ENCODE measurements around the gene CEP290.

Gene CEP290

DNA sequence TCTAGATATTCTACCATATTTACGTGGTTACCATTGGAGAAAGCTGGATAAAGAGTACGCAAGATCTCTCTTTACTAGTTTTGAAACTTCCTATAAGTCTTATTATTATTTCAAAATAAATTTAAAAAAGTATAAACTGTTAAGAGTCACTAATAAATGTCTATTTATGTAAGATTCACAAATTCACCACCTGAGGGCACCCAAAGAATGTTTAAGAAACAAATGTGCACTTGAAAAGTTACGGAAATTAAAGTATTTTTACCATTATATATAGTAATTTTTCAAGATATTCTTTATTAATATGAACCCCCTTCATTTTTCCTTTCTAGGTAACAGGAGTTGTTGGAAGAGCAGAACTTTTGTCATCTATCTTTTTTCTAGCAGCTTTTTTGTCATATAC is 12.1 kb upstream of the CEP290 start:
- no peaks in the 10 kb centered on the region for H3K9me2 ChIP-seq (replicated peaks; ENCODE audit: insufficient read depth, low read length)

DNA sequence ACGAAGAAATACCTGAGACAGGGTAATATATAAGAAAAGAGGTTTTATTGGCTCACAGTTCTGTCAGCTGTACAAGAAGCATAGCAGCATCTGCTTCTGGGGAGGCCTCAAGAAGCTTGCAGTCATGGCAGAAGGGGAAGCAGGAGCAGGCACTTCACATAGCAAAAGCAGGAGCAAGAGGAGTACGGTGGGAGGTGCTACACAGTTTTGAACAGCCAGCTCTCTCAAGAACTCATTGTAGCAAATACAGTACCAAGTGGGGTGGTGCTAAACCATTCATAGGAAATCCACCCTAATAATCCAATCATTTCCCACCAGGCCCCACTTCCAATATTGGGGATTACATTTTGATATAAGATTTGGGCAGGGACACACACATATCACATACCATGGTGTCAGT is 8.2 kb upstream of the CEP290 start:
- H2AFZ ChIP-seq (ENCODE audit: low read depth, low read length, severe bottlenecking): no peak overlapping the region
- H3K36me3 ChIP-seq (ENCODE audit: low read length): no peaks in the 10 kb centered on the region; the same call in 1 of the 2 replicates

More for the DNA sequence above, 12.1 kb upstream of the CEP290 start:
- H3K9me3 ChIP-seq (ENCODE audit: insufficient read depth, low read length): no peaks in the 10 kb centered on the region
- no peak overlapping the region for H3K4me3 ChIP-seq (ENCODE audit: insufficient read depth, low read length, poor library complexity, severe bottlenecking)
- no peak overlapping the region for H3K27ac ChIP-seq (ENCODE audit: low read depth, low read length)
- H3K79me2 ChIP-seq (ENCODE audit: insufficient read depth, low read length): no peaks in the 10 kb centered on the region
- no peaks in the 10 kb centered on the region for H3K27me3 ChIP-seq (ENCODE audit: low read length)
- no peak overlapping the region for H3K4me2 ChIP-seq (ENCODE audit: low read depth, low read length, poor library complexity, severe bottlenecking)
- H3K36me3 ChIP-seq (ENCODE audit: low read length): no peaks in the 10 kb centered on the region; the same call in 1 of the 2 replicates
- TF ChIP-seq, protein P1, sequence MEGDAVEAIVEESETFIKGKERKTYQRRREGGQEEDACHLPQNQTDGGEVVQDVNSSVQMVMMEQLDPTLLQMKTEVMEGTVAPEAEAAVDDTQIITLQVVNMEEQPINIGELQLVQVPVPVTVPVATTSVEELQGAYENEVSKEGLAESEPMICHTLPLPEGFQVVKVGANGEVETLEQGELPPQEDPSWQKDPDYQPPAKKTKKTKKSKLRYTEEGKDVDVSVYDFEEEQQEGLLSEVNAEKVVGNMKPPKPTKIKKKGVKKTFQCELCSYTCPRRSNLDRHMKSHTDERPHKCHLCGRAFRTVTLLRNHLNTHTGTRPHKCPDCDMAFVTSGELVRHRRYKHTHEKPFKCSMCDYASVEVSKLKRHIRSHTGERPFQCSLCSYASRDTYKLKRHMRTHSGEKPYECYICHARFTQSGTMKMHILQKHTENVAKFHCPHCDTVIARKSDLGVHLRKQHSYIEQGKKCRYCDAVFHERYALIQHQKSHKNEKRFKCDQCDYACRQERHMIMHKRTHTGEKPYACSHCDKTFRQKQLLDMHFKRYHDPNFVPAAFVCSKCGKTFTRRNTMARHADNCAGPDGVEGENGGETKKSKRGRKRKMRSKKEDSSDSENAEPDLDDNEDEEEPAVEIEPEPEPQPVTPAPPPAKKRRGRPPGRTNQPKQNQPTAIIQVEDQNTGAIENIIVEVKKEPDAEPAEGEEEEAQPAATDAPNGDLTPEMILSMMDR (IDR thresholded peaks at IDR 0.05; ENCODE audit: insufficient read depth, low read length, poor library complexity, severe bottlenecking): no peak
- no peak for TF ChIP-seq EZH2phosphoT487 (conservative IDR thresholded peaks at IDR 0.05; ENCODE audit: low read length)
- H4K20me1 ChIP-seq (ENCODE audit: low read depth, low read length): no peaks in the 10 kb centered on the region
- H3F3A ChIP-seq (ENCODE audit: insufficient read depth): peaks cover 3% of the 10 kb centered on the region; the same call in 1 of the 2 replicates
- no peak overlapping the region for H3K9ac ChIP-seq (ENCODE audit: low read length)
- H2AFZ ChIP-seq (ENCODE audit: low read depth, low read length, severe bottlenecking): no peak overlapping the region

DNA sequence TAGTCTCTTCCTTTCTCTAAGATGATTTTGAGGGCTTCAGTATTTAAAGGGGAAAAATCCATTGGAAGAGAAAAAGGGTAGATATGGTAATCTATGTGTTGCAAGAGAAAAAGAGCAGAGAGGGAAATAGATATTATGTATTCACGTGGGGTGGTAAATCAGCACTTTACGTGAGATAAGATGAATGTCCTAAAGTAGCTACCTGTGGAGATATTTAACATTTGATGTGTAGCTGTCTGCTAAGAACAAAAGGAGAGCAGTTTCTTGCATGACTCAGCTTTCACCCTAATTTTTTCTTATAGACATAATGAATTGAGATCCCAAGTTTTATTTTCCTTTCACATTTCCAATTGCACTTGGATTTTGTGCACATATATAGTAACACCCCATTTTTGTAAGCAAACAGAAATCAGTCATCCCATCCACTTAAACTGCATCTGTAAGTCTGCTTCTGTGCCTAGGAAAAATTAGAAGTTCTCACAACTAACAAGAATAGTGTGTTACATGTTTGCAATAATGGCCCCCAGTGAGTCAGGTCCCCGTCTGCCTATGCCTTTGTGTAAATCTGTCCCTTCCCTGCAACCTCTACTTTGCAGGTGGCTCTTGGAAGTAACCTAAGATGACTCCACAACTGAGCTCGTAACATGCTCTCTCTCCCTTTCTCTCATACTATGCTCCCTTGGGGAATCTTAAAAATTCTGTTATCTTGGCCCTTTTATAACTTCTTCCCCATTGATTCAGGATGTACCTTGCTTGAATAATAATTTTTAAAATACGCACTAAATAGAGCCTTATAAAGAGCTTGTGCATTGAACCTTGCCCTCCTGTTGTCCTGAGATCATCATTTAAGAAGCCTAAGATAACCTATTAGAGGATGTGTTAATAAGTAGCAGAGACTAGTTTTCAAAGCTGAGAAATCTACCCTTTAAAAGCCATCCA is 3.9 kb upstream of the CEP290 start:
- Histone ChIP-seq H3K27ac (ENCODE audit: low read depth, low read length) (no peak overlapping the region), H4K20me1 (ENCODE audit: low read depth, low read length) (0 out of 2 replicates have a peak, but pooled peaks cover 6% of the 10 kb centered on the region), H3K9me3 (ENCODE audit: insufficient read depth, low read length) (no peaks in the 10 kb centered on the region), H3K9me2 (replicated peaks; ENCODE audit: insufficient read depth, low read length) (no peaks in the 10 kb centered on the region), H3K4me3 (ENCODE audit: insufficient read depth, low read length, poor library complexity, severe bottlenecking) (no peak overlapping the region), H3K9ac (ENCODE audit: low read length) (no peak overlapping the region), H3K79me2 (ENCODE audit: insufficient read depth, low read length) (peaks cover 25% of the 10 kb centered on the region; the same call in 1 of the 2 replicates), H2AFZ (ENCODE audit: low read depth, low read length, severe bottlenecking) (no peak overlapping the region), H3K36me3 (ENCODE audit: low read length) (no peaks in the 10 kb centered on the region; the same call in 1 of the 2 replicates), H3F3A (ENCODE audit: insufficient read depth) (no peaks in the 10 kb centered on the region), H3K27me3 (ENCODE audit: low read length) (no peaks in the 10 kb centered on the region), H3K4me2 (ENCODE audit: low read depth, low read length, poor library complexity, severe bottlenecking) (no peak overlapping the region)
- TF ChIP-seq, protein P1 (IDR thresholded peaks at IDR 0.05; ENCODE audit: insufficient read depth, low read length, poor library complexity, severe bottlenecking): no peak
- TF ChIP-seq EZH2phosphoT487 (conservative IDR thresholded peaks at IDR 0.05; ENCODE audit: low read length): no peak

More for the DNA sequence above, 8.2 kb upstream of the CEP290 start:
- H3K9ac ChIP-seq (ENCODE audit: low read length): no peak overlapping the region
- no peak overlapping the region for H3K27ac ChIP-seq (ENCODE audit: low read depth, low read length)
- TF ChIP-seq, protein P1 (IDR thresholded peaks at IDR 0.05; ENCODE audit: insufficient read depth, low read length, poor library complexity, severe bottlenecking): no peak
- TF ChIP-seq EZH2phosphoT487 (conservative IDR thresholded peaks at IDR 0.05; ENCODE audit: low read length): no peak
- peaks cover 9% of the 10 kb centered on the region; the same call in 1 of the 2 replicates for H3K79me2 ChIP-seq (ENCODE audit: insufficient read depth, low read length)
- H3K9me3 ChIP-seq (ENCODE audit: insufficient read depth, low read length): no peaks in the 10 kb centered on the region
- no peak overlapping the region for H3K4me2 ChIP-seq (ENCODE audit: low read depth, low read length, poor library complexity, severe bottlenecking)
- peaks cover 3% of the 10 kb centered on the region; the same call in 1 of the 2 replicates for H3F3A ChIP-seq (ENCODE audit: insufficient read depth)
- no peaks in the 10 kb centered on the region for H3K27me3 ChIP-seq (ENCODE audit: low read length)
- no peaks in the 10 kb centered on the region for H4K20me1 ChIP-seq (ENCODE audit: low read depth, low read length)
- H3K9me2 ChIP-seq (replicated peaks; ENCODE audit: insufficient read depth, low read length): no peaks in the 10 kb centered on the region
- no peak overlapping the region for H3K4me3 ChIP-seq (ENCODE audit: insufficient read depth, low read length, poor library complexity, severe bottlenecking)
